ENCODE data around the gene TBCC. TPM values are rescaled to one million over a fixed set of nuclear protein-coding genes. Genes with fewer than 3 reads are reported as not detected.

TBCC gene
- total and polyA plus RNA-seq, 2 of the 13 experiments (the other 11 are each of a cell fraction or from before 2014, with no cell fraction given): 14.8 to 36.1 TPM

DNA sequence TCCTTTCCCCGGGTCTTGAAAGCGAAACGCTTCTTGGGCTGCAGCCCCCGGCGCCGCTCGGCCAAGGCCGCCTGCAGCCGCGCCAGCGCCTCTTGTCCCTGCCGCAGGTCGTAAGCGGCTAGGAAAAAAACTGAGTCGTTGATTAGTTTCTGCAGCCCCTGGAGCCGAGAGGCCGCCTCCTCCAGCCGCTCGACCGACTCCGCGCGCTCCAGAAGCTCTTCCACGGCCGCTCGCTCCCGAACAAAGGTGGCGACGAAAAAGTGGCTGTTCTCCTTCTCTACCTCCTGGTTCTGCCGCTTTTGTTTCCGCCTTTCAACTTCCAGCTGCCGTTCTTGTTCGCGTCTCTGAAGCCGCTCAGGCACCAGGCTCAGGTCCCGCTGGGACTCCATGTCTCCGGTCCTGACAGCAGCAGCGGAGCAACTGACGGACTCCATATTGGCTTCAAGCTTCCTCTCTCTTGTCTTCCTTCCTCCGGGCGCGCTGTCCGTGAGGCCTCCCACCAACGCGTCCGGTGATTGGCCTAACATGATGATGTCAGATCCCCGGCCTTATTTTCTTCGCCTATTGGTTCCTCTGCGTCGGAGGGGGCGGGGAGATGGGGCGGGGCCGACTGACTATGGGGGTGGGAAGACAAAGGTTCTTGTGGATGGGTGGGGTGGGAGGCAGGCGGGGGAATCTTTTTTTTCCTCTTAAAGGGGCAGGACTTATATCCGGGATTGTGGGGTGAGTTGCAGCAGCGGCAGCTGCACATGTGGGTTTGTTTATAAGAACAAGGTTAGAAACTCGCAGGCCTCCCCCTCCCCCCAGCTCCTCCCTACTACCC lies at the start of gene TBCC (continued):
- TF ChIP-seq BORCS8-MEF2B (CRISPR knock-in tag; IDR thresholded peaks at IDR 0.05): peak; percentile 69
- TF ChIP-seq SRSF9 (IDR thresholded peaks at IDR 0.05; ENCODE audit: borderline replicate concordance, insufficient read depth, low read depth, low read length, poor library complexity, severe bottlenecking): no peak
- TF ChIP-seq ZNF446 (CRISPR knock-in tag; IDR thresholded peaks at IDR 0.05): 0 out of 2 replicates have a peak, but pooled peaks have one; percentile 5
- no peak for TF ChIP-seq NCOR1 (IDR thresholded peaks at IDR 0.05; ENCODE audit: borderline replicate concordance, low read length)
- 0 out of 2 replicates have a peak, but pooled peaks have one; percentile 62 for TF ChIP-seq CCDC6 (CRISPR knock-in tag; IDR thresholded peaks at IDR 0.05)
- TF ChIP-seq ZNF260 (CRISPR knock-in tag; IDR thresholded peaks at IDR 0.05; ENCODE audit: borderline replicate concordance, low read depth): no peak
- no peak for TF ChIP-seq ZNF703 (CRISPR knock-in tag; IDR thresholded peaks at IDR 0.05; ENCODE audit: borderline replicate concordance)
- TF ChIP-seq XRCC5 (optimal IDR thresholded peaks at IDR 0.05; ENCODE audit: low read length): no peak
- TF ChIP-seq, protein P1, sequence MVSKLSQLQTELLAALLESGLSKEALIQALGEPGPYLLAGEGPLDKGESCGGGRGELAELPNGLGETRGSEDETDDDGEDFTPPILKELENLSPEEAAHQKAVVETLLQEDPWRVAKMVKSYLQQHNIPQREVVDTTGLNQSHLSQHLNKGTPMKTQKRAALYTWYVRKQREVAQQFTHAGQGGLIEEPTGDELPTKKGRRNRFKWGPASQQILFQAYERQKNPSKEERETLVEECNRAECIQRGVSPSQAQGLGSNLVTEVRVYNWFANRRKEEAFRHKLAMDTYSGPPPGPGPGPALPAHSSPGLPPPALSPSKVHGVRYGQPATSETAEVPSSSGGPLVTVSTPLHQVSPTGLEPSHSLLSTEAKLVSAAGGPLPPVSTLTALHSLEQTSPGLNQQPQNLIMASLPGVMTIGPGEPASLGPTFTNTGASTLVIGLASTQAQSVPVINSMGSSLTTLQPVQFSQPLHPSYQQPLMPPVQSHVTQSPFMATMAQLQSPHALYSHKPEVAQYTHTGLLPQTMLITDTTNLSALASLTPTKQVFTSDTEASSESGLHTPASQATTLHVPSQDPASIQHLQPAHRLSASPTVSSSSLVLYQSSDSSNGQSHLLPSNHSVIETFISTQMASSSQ (IDR thresholded peaks at IDR 0.05; ENCODE audit: low read depth): no peak
- TF ChIP-seq, protein P1 (CRISPR knock-in tag; IDR thresholded peaks at IDR 0.05; ENCODE audit: borderline replicate concordance): 0 out of 2 replicates have a peak, but pooled peaks have one; percentile 39
- TF ChIP-seq, protein P2, sequence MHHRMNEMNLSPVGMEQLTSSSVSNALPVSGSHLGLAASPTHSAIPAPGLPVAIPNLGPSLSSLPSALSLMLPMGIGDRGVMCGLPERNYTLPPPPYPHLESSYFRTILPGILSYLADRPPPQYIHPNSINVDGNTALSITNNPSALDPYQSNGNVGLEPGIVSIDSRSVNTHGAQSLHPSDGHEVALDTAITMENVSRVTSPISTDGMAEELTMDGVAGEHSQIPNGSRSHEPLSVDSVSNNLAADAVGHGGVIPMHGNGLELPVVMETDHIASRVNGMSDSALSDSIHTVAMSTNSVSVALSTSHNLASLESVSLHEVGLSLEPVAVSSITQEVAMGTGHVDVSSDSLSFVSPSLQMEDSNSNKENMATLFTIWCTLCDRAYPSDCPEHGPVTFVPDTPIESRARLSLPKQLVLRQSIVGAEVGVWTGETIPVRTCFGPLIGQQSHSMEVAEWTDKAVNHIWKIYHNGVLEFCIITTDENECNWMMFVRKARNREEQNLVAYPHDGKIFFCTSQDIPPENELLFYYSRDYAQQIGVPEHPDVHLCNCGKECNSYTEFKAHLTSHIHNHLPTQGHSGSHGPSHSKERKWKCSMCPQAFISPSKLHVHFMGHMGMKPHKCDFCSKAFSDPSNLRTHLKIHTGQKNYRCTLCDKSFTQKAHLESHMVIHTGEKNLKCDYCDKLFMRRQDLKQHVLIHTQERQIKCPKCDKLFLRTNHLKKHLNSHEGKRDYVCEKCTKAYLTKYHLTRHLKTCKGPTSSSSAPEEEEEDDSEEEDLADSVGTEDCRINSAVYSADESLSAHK (CRISPR knock-in tag; IDR thresholded peaks at IDR 0.05; ENCODE audit: borderline replicate concordance): 0 out of 2 replicates have a peak, but pooled peaks have one; percentile 76
- peak; percentile 63 for TF ChIP-seq CHD2 (IDR thresholded peaks at IDR 0.05; ENCODE audit: low read depth, low read length)
- no peak for TF ChIP-seq FOXM1 (CRISPR knock-in tag; IDR thresholded peaks at IDR 0.05)
- no peak for TF ChIP-seq ZNF782 (CRISPR knock-in tag; IDR thresholded peaks at IDR 0.05; ENCODE audit: borderline replicate concordance)
- TF ChIP-seq ZNF552 (CRISPR knock-in tag; IDR thresholded peaks at IDR 0.05; ENCODE audit: borderline replicate concordance): 0 out of 2 replicates have a peak, but pooled peaks have one; percentile 80
- TF ChIP-seq BRD4 (CRISPR knock-in tag; IDR thresholded peaks at IDR 0.05): peak; percentile 81
- peak; percentile 46 for TF ChIP-seq FOXO1 (CRISPR knock-in tag; IDR thresholded peaks at IDR 0.05)
- TF ChIP-seq WIZ (CRISPR knock-in tag; IDR thresholded peaks at IDR 0.05): peak; percentile 87; the same call in 1 of the 2 replicates
- TF ChIP-seq TBX3 (IDR thresholded peaks at IDR 0.05; ENCODE audit: borderline replicate concordance): no peak; the same call in 1 of the 2 replicates
- TF ChIP-seq IRF9 (CRISPR knock-in tag; IDR thresholded peaks at IDR 0.05; ENCODE audit: borderline replicate concordance): no peak
